GM18511 (cell line): ENCODE data around the gene LIMK1.

Experiments used
- ATAC-seq: cut with Tn5 transposase; IDR thresholded peaks from one replicate; pipeline ENCODE4 v1.9.1; 2021; ENCODE audit warnings: mild to moderate bottlenecking, moderate library complexity; ENCODE audit not compliant: unreplicated experiment

The LIMK1 gene

GRCh38 chr7:74053589-74054186 is 29.9 kb upstream of the LIMK1 start:
- no peak for ATAC-seq

- ATAC-seq = no peak
Measured at GRCh38 chr7:74056096-74056915, 27.3 kb upstream of the LIMK1 start.

DNA sequence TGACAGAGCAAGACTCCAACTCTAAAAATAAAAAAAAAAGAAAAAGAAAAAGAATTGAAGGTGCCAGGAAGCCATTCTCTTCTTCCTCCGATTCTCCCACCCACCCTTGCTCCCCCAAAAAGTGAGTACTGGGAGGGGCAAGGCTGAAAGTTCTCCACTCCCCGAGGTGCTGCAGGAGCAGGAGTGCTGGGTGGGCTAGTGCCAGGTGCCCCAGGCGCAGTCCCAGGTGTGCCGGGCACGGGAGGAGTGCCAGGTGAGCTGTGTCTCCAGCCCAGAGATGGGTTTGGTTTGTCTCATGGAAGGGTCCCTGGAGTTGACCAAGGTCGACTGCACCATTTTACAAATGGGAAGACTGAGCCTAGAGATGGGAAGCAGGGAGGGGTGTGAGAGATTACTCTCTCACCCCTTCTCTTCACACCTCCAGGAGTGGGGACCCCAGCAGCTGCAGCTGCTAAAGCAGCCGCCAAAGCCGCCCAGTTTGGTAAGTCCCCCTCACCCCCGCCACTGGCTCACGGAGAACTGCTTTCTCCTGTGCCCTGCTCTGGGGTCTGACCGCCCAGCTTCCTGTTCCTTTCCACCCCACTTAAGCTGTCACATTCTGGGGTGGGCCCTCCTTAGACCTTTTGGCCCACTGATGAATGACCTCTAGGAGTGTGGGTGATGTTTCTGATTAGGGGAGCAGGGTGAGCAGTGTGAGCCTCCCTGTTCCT is 26.2 kb upstream of the LIMK1 start:
- no peak for ATAC-seq

- ATAC-seq = no peak
Measured at GRCh38 chr7:74057987-74058386, 25.6 kb upstream of the LIMK1 start.

GRCh38 chr7:74058486-74058885 is 25.1 kb upstream of the LIMK1 start:
- no peak for ATAC-seq

DNA sequence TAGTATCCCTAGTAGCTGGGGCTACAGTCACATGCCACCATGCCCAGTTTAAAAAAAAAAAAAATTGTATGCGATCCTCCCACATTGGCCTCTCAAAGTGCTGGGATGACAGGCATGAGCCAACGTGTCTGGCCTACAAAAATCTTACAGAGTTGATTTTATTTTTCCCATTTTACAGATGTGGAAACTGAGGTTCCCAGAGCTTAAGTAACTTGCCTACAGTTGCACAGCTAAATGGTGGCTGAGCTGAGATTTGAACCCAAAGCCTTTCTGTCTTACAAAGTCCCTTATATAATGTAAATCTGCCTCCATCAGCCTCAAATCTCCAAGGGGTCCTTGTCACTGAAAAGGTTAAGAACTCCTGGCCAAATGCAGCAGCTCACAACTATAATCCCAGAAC is 24.6 kb upstream of the LIMK1 start:
- no peak for ATAC-seq

DNA sequence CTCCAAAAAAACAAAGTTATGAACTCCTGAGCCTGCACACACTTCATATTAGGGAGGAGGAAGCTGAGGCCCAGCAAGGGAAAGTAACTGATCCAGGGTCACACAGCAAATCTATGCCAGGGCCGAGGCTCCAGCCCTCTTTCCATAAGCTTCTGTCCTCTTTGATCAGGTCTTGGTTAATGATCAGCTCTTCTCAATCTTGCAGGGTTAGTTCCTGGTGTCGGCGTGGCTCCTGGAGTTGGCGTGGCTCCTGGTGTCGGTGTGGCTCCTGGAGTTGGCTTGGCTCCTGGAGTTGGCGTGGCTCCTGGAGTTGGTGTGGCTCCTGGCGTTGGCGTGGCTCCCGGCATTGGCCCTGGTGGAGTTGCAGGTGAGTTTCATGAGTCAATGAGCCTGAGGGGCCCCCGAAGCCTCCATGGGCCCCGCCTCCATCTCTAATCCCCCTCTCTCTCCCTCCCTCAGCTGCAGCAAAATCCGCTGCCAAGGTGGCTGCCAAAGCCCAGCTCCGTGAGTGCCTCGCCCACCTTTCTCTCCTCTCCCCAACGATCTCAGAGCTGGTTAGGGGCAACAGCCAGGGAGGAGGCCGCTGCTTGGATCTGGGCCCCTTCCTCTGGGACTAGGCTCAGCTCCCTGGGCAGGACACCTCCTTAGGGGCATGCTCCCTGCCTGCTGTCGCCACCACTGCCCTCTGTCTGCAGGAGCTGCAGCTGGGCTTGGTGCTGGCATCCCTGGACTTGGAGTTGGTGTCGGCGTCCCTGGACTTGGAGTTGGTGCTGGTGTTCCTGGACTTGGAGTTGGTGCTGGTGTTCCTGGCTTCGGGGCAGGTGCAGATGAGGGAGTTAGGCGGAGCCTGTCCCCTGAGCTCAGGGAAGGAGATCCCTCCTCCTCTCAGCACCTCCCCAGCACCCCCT is 23.7 kb upstream of the LIMK1 start:
- ATAC-seq = no peak

GRCh38 chr7:74061840-74062539 is 21.6 kb upstream of the LIMK1 start:
- no peak for ATAC-seq

DNA sequence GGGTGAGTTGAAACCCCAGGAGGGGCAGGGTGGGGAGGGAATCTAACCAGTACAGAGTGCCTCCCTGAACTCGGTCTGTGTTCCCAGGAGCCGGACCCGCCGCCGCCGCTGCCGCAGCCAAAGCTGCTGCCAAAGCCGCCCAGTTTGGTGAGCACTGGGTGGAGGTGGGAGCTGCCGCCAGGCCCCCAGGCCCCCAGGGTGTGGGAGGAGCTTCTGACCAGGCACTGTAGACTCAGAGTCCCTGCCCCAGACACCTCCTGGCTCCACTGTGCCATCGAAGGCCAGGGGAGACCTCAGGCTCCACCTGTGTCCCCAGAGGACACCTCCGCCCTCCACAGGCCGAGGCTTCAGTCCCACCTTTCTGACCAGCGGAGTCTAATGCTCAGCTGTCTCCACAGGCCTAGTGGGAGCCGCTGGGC is 20.4 kb upstream of the LIMK1 start:
- no peak for ATAC-seq

GRCh38 chr7:74063646-74064045 is 20.0 kb upstream of the LIMK1 start:
- no peak for ATAC-seq

- no peak for ATAC-seq
Measured at GRCh38 chr7:74064696-74065095, 18.9 kb upstream of the LIMK1 start.

DNA sequence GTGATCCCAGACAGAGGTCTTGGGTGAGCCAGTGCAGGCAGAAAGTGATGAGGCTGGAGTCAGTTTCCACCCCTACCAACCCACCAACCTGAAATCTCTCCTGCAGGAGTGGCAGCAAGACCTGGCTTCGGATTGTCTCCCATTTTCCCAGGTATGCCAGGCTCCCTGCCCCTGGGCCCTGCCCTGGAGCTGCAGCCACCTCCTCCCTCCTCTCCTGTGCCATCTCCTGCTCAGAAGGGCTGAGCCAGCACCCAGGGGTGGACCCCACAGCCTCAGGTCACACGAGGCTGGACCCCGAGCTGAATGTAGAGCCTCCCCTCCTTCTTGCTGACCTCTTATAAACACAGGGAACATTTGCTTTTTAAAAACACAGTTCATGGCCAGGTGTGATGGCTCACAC is 17.0 kb upstream of the LIMK1 start:
- ATAC-seq = no peak

GRCh38 chr7:74068378-74069085 is 15.1 kb upstream of the LIMK1 start:
- no peak for ATAC-seq

GRCh38 chr7:74069086-74069541 is 14.5 kb upstream of the LIMK1 start:
- no peak for ATAC-seq

DNA sequence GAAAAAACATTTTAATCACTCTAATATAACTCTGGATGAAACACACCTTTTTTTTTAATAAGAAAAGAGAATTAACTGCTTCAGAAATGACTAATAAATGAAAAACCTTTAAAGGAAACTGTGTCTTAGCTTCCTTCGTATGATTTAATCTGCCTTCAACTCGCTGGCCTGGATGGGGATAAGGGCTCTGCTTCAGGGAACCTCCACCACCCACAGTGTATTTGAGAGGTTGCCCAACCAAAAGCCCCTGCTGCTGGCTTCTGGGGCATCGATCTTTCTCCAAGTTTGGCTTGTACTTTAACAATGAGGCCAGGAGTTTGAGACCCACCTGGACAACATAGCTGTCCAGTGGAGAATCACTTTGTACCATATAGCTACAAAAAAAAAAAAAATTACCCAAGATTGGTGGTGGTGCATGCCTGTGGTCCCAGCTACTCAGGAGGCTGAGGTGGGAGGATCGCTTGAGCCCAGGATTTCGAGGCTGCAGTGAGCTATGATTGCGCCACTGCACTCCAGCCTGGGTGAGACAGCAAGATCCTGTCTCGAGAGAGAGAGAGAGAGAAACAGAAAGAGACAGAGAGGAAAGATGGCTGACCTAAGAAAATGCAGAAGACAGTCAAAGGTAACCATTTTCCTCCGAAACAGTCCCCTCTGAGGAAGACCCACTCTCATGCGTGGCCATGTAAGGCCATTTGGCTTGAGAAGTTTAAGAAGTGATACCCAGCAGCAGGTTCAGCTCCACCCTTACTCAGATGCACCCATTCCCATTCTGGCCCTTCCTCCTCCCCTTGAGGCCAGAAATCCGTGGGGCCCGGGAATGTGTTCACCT is 13.6 kb upstream of the LIMK1 start:
- ATAC-seq = no peak

- ATAC-seq = no peak
Measured at GRCh38 chr7:74070619-74070921, 13.0 kb upstream of the LIMK1 start.

GRCh38 chr7:74071121-74071520 is 12.5 kb upstream of the LIMK1 start:
- no peak for ATAC-seq

GRCh38 chr7:74074770-74075169 is 8.8 kb upstream of the LIMK1 start:
- no peak for ATAC-seq

DNA sequence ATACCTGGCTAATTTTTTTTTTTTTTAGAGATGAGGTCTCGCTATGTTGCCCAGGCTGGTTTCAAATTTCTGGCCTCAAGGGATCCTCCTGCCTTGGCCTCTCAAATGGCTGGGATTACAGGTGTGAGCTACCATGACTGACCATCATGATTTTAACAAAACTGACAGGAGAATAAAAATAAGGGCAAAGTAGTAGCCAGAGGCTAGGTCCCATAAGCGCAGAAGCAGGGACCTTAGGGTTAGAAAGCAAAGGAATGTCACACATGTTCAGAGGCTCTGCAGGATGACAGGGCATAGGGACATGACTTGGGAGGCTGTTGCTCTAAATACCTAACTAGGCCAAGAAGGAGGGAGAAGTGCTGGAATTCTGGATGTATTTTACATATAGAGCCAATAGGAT is 5.1 kb upstream of the LIMK1 start:
- no peak for ATAC-seq
